ENCODE results near the gene GPATCH2.

Gene GPATCH2

DNA sequence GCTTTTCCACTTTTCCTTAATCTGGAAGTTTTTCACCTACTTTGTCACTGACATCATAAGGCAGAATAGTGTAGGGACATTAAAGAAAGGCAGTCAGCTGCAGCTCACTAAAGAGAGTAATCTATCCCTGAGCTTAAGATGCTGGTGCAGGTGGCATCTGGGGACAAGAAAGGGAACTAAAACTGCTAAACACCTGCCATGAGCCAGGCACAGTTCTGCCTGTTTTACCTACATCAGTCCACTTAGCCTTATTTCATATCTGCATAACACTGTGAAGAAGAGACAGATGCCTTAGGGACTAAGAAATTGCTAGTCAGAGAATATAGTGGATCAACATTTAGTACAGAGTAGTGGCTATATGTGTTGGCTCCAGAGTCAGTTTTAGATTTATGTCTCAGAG lies 88.1 kb downstream of the GPATCH2 start:
- TF ChIP-seq, protein P1, sequence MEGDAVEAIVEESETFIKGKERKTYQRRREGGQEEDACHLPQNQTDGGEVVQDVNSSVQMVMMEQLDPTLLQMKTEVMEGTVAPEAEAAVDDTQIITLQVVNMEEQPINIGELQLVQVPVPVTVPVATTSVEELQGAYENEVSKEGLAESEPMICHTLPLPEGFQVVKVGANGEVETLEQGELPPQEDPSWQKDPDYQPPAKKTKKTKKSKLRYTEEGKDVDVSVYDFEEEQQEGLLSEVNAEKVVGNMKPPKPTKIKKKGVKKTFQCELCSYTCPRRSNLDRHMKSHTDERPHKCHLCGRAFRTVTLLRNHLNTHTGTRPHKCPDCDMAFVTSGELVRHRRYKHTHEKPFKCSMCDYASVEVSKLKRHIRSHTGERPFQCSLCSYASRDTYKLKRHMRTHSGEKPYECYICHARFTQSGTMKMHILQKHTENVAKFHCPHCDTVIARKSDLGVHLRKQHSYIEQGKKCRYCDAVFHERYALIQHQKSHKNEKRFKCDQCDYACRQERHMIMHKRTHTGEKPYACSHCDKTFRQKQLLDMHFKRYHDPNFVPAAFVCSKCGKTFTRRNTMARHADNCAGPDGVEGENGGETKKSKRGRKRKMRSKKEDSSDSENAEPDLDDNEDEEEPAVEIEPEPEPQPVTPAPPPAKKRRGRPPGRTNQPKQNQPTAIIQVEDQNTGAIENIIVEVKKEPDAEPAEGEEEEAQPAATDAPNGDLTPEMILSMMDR (IDR thresholded peaks at IDR 0.05; ENCODE audit: low read depth, low read length) = no peak
- TF ChIP-seq, protein P2, sequence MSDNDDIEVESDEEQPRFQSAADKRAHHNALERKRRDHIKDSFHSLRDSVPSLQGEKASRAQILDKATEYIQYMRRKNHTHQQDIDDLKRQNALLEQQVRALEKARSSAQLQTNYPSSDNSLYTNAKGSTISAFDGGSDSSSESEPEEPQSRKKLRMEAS (IDR thresholded peaks at IDR 0.05; ENCODE audit: low read depth, low read length) = no peak
- TF ChIP-seq POLR2A (IDR thresholded peaks at IDR 0.05; ENCODE audit: extremely low read depth, insufficient read length) = no peak
- no peak for DNase-seq (ENCODE audit: low read depth)
- no peak overlapping the region for H3K4me3 ChIP-seq (ENCODE audit: low read depth, low read length)

DNA sequence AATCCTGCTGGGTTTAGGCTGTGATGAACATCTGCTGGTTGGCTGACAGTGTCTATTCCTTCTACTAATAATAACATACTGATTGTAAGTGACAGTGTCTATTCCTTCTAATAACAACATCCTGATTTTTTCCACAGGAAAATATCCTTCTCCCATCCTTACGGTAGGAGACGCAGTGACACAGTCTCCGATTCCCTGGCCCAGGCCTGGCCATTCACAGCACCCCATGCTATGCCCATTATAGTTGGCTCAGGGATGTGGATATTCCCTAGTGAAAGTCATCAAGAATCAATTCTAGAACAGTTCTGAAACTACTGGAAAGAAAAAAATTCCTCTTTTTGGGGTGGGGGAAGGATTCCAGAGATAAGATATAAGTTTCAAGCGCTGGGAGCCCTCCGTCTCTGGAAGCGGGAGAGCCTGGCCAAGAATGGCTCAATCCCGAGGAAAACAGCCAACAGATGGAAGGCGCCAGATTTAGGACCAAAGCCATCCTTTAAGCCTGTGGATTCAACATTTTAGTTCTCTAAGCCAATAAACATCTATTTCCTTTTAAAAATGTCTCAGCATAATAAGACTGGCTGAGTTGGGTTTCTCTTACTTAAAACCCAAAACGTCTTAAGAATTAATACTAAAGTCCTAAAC lies 88.6 kb downstream of the GPATCH2 start:
- H3K4me3 ChIP-seq (ENCODE audit: low read depth, low read length) = no peak overlapping the region
- TF ChIP-seq MYC (IDR thresholded peaks at IDR 0.05; ENCODE audit: low read depth, low read length) (no peak), POLR2A (IDR thresholded peaks at IDR 0.05; ENCODE audit: extremely low read depth, insufficient read length) (no peak)
- TF ChIP-seq, protein P1 (IDR thresholded peaks at IDR 0.05; ENCODE audit: low read depth, low read length) = no peak
- TF ChIP-seq, protein P2 (IDR thresholded peaks at IDR 0.05; ENCODE audit: low read depth, low read length) = no peak
- no peak for DNase-seq (ENCODE audit: low read depth)

DNA sequence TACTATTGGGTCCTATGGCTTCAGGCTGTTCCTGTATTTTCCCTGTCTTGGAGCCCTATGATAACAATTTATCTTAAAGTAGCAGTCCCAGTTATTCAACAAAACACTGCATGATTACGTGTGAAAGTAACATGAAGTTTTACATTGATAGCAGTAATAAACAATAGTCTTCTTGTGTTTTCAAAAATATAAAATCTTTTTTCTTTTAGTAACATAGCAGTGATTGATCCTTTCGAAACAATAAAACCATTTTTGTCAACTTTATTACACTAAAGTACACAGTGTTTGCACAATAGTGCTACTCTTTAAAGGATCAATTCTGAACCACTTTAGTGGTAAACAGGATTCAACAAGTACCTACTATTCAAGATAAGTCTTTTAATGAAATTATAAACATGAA lies 90.6 kb downstream of the GPATCH2 start:
- no peak for DNase-seq (ENCODE audit: low read depth)
- TF ChIP-seq, protein P2 (IDR thresholded peaks at IDR 0.05; ENCODE audit: low read depth, low read length) = no peak
- no peak for TF ChIP-seq MYC (IDR thresholded peaks at IDR 0.05; ENCODE audit: low read depth, low read length)
- TF ChIP-seq, protein P1 (IDR thresholded peaks at IDR 0.05; ENCODE audit: low read depth, low read length) = no peak
- TF ChIP-seq POLR2A (IDR thresholded peaks at IDR 0.05; ENCODE audit: extremely low read depth, insufficient read length) = no peak
- H3K4me3 ChIP-seq (ENCODE audit: low read depth, low read length) = no peak overlapping the region

DNA sequence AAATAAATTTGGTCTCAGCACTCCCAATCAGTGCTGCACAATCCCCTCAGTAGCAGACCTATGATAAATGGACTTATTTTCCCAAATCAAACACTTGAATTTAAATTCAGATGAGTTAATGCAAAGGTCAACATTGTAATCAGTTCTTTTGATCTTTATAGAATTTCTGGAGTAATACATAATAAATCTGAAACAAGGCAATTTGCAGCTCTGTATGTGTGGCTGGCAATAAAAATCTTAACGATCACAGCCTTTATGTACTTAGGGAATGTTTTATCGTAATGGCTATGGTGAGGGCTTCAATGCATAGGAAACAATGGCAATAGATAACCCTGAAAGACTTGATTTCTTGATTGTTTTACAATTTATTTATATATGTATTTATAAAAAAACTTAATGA lies 91.4 kb downstream of the GPATCH2 start:
- no peak overlapping the region for H3K4me3 ChIP-seq (ENCODE audit: low read depth, low read length)
- no peak for DNase-seq (ENCODE audit: low read depth)
- TF ChIP-seq MYC (IDR thresholded peaks at IDR 0.05; ENCODE audit: low read depth, low read length) = no peak
- TF ChIP-seq, protein P1 (IDR thresholded peaks at IDR 0.05; ENCODE audit: low read depth, low read length) = no peak
- TF ChIP-seq, protein P2 (IDR thresholded peaks at IDR 0.05; ENCODE audit: low read depth, low read length) = no peak
- TF ChIP-seq POLR2A (IDR thresholded peaks at IDR 0.05; ENCODE audit: extremely low read depth, insufficient read length) = no peak

DNA sequence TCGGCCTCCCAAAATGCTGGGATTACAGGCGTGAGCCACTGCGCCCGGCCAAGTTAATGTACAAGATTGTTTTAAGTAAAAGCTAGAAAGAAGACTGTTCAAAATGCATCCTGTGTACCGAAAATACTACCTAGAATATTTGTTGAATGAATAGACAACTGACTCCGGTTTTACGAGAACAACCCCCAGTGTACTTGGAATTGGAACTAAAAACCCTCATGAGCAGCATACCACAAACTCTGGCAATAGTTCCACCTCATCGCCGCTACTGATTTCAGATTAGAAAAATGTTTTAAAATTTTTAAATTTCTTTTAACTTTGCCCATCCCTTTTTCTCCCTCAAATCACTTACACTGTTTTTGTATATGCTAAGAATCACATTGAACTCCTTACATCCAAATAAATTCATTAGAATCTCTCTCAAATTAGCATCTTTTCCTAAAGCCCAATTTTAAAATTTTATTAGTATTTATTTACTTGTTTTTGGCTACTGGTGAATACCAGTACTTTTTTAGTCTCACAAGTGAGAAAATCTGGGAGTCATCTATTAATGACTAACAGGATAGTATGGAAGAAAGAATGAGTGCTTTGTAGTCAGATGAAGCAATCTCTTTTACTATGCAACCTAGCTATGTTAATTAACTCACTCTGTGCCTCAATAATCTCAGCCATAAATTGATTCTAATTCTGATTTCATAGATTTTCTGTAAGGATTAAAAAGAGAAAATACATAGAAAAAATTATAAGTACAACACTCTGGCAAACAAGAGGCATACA lies 95.1 kb downstream of the GPATCH2 start:
- TF ChIP-seq POLR2A (IDR thresholded peaks at IDR 0.05; ENCODE audit: extremely low read depth, insufficient read length) (no peak), MYC (IDR thresholded peaks at IDR 0.05; ENCODE audit: low read depth, low read length) (no peak)
- TF ChIP-seq, protein P1 (IDR thresholded peaks at IDR 0.05; ENCODE audit: low read depth, low read length) = no peak
- TF ChIP-seq, protein P2 (IDR thresholded peaks at IDR 0.05; ENCODE audit: low read depth, low read length) = no peak
- no peak for DNase-seq (ENCODE audit: low read depth)
- no peak overlapping the region for H3K4me3 ChIP-seq (ENCODE audit: low read depth, low read length)

Measured in NB4 (cell line).